Omental fat pad (tissue), 4 donors: Measurements from ENCODE around the gene ADGRE2. TPM values are rescaled to one million over a fixed set of nuclear protein-coding genes. Genes with fewer than 3 reads are reported as not detected.

ENCODE experiments used
- ATAC-seq: fragments of 150-250 bp; one replicate; pipeline ENCODE4 v1.9.1; 2016; ENCODE audit warnings: mild to moderate bottlenecking, moderate library complexity; ENCODE audit not compliant: low FRiP score
- DNase-seq: peaks from one replicate; pipeline ENCODE4 v3.0.0-alpha.2; 2019; ENCODE audit warnings: low spot score
- small RNA-seq: library from RNA; depleted of rRNA; stranded (forward); fragments of <200 nt; gene quantifications from one replicate; pipeline ENCODE3, GENCODE V24; 2016
- total RNA-seq, 4 donors: library from RNA; depleted of rRNA; stranded (reverse); fragments of >200 nt; gene quantifications; one replicate each; pipeline ENCODE4 v1.1.0, GENCODE V29; 2016
- TF ChIP-seq, protein P1 (sequence below), 3 donors: fragments of 450-650 bp; IDR thresholded peaks; one replicate each; pipeline ENCODE4 v1.5.1; 2016 to 2017; ENCODE audit warnings: antibody characterized with exemption in 3 of 3, mild to moderate bottlenecking in 3 of 3, moderate library complexity in 2 of 3

The ADGRE2 gene
- total RNA-seq, 4 donors from 2014 or later = 1.9 to 35.2 (median 12.6) TPM

DNA sequence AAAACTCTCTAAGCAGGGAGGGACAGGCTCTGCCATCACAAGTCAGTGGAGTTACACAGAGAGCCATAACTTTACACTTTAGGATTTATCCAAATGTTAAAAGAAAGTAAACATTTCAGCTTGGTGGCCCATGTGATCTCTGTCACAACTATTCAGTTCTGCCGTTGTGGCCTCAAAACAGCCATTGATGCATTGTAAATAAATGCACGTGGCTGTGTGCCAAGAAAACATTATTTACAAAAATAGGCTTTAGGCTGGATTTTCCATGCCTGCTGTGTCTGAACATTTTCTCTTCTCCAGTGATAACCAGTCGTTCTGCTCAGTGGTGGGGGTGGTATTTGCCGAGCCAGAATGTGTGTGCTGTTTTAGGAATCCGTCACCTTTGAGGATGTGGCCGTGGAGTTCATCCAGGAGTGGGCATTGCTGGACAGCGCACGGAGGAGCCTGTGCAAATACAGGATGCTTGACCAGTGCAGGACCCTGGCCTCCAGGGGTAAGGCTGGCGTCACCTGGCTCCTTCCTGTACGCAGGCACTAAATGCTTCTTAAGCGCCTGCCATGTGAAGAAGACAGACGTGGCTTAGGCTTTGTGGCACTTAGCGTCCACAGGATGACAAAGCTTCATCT, 83.6 kb downstream of the ADGRE2 start:
- ATAC-seq (no peak), DNase-seq (no peak)
- TF ChIP-seq, protein P1, sequence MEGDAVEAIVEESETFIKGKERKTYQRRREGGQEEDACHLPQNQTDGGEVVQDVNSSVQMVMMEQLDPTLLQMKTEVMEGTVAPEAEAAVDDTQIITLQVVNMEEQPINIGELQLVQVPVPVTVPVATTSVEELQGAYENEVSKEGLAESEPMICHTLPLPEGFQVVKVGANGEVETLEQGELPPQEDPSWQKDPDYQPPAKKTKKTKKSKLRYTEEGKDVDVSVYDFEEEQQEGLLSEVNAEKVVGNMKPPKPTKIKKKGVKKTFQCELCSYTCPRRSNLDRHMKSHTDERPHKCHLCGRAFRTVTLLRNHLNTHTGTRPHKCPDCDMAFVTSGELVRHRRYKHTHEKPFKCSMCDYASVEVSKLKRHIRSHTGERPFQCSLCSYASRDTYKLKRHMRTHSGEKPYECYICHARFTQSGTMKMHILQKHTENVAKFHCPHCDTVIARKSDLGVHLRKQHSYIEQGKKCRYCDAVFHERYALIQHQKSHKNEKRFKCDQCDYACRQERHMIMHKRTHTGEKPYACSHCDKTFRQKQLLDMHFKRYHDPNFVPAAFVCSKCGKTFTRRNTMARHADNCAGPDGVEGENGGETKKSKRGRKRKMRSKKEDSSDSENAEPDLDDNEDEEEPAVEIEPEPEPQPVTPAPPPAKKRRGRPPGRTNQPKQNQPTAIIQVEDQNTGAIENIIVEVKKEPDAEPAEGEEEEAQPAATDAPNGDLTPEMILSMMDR (IDR thresholded peaks at IDR 0.05) = no peak

DNA sequence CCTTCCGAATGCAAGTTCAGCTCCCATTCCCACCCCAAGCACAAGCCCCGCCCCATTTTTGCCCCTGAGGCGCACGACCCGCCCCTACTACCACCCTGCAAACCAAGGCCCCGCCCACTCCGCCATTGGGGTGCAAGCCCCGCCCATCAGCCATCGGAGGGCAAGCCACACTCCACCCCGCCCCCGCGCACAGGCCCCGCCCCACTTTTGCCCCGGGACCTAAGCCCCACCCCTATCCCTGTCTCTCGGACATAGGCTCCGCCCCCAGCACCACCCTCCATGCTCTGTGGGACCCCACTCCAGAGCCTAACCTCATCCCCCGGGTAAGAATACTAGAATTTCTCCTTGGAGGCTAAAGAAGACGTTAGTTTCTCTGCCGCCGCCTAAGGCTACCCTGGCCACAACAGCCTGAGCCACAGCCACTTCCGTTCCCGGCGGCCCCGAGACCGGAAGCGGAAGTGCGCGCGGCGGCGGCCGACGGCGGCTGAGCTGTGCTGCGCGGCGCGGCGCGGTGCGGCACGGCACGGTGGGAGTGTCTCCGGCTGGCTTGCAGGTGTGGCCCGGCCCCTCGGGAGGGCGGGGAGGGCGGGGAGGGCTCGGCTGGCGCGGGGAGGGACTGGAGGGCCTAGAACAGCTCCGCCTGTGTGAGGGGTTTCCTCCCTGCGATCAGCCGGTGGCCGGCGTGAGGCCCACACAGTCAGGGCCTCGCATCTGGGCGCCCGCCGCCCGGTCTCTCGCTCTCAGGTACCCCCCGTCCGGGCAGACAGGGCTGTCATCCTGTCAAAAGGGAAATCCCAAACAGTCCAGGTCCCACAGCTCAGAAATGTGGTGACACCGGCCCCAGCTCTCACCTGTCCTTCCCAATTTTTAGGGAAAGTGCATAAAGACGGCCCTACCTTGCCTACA, 88.5 kb downstream of the ADGRE2 start, which contains the start of gene ZNF333:
TSS of gene ZNF333 (plus strand) at position 451 of the 906 bp plus-strand sequence. CDS start 3,444 bp downstream, outside the sequence.
- DNase-seq = peak; percentile 99
- TF ChIP-seq, protein P1 (IDR thresholded peaks at IDR 0.05) = no peak
- ATAC-seq = peak; percentile 99

DNA sequence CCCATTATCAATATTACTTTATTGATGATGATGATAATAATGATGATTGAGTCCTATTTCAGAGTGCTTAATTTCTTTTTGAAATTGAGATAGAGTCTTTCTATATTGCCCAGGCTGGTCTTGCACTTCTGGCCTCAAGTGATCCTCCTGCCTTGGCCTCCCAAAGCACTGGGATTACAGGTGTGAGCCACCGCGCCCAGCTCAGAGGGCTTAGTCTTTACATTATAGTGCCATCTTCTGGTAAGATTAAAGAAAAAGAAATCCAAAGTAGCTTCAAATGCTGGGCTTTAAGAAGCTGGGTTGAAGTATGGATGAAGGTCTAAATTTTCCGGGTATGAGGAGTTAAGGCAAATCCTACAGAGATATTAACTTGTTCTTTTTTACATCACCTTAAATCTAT, 91.9 kb downstream of the ADGRE2 start:
- ATAC-seq = no peak
- no peak for DNase-seq
- TF ChIP-seq, protein P1 (IDR thresholded peaks at IDR 0.05) = no peak

DNA sequence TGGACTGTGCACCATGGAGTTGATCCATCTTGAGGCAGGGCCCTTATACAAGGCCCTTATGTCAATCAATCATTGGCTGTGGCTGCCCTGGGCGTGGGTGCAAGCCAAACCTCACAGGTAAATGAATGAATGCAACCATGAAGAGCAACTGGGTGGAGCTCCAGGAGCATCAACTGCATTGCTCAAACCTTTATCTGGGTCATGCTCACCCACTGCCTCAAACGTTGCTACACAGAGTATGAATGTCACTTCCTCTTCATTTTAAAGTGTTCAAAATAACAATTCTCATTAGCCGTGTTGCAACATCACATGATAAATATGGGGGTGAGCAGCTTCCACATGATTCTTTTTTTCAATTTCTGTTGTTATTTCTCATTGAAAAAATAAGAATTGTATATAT, 94.9 kb downstream of the ADGRE2 start:
- TF ChIP-seq, protein P1 (IDR thresholded peaks at IDR 0.05) = no peak
- no peak for ATAC-seq
- no peak for DNase-seq

Small RNA genes lying within 50 kb of the gene (small RNA-seq; reads per million reads assigned to genes)
- 0.39 reads per million for gene AC005255.1

Other genes with a start within 250 kb of the ADGRE2 start
- gene TECR, start 249.0 kb downstream of the ADGRE2 start, total RNA-seq = 10 to 100 TPM; 32.9 to 58.1 (median 46.8) TPM
- 100 to 1,000 TPM; 194 to 357 (median 322) TPM for gene NDUFB7, start 206.5 kb downstream of the ADGRE2 start, total RNA-seq
- gene CLEC17A, start 195.5 kb downstream of the ADGRE2 start, total RNA-seq = under 1 TPM in 1 of 4 donors, not detected in 3; 0.19 TPM
- gene ADGRE3, start 103.7 kb downstream of the ADGRE2 start, total RNA-seq = 1 to 10 TPM in 1 of 4 donors, under 1 TPM in 1, not detected in 2; 0.24 to 7.1 TPM
- gene ZNF333, start 88.5 kb downstream of the ADGRE2 start, total RNA-seq = 10 to 100 TPM; 13.0 to 35.2 (median 25.0) TPM
- not detected for gene OR7A5, start 56.6 kb upstream of the ADGRE2 start, total RNA-seq
- gene OR7C1, start 56.6 kb upstream of the ADGRE2 start, total RNA-seq = not detected
- not detected for gene OR7A10, start 70.4 kb upstream of the ADGRE2 start, total RNA-seq
- not detected for gene OR7A17, start 107.6 kb upstream of the ADGRE2 start, total RNA-seq
- not detected for gene OR7C2, start 162.9 kb upstream of the ADGRE2 start, total RNA-seq
- not detected for gene SLC1A6, start 201.3 kb upstream of the ADGRE2 start, total RNA-seq